Measurements from ENCODE around the gene LPIN3.

- TF ChIP-seq, protein P1, sequence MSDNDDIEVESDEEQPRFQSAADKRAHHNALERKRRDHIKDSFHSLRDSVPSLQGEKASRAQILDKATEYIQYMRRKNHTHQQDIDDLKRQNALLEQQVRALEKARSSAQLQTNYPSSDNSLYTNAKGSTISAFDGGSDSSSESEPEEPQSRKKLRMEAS (IDR thresholded peaks at IDR 0.05): no peak
- TF ChIP-seq YY1 (IDR thresholded peaks at IDR 0.05; ENCODE audit: low read depth) (no peak), NFIC (IDR thresholded peaks at IDR 0.05) (no peak), RAD21 (IDR thresholded peaks at IDR 0.05; ENCODE audit: low read depth) (no peak), TCF12 (IDR thresholded peaks at IDR 0.05; ENCODE audit: low read depth) (no peak)
- TF ChIP-seq, protein P2, sequence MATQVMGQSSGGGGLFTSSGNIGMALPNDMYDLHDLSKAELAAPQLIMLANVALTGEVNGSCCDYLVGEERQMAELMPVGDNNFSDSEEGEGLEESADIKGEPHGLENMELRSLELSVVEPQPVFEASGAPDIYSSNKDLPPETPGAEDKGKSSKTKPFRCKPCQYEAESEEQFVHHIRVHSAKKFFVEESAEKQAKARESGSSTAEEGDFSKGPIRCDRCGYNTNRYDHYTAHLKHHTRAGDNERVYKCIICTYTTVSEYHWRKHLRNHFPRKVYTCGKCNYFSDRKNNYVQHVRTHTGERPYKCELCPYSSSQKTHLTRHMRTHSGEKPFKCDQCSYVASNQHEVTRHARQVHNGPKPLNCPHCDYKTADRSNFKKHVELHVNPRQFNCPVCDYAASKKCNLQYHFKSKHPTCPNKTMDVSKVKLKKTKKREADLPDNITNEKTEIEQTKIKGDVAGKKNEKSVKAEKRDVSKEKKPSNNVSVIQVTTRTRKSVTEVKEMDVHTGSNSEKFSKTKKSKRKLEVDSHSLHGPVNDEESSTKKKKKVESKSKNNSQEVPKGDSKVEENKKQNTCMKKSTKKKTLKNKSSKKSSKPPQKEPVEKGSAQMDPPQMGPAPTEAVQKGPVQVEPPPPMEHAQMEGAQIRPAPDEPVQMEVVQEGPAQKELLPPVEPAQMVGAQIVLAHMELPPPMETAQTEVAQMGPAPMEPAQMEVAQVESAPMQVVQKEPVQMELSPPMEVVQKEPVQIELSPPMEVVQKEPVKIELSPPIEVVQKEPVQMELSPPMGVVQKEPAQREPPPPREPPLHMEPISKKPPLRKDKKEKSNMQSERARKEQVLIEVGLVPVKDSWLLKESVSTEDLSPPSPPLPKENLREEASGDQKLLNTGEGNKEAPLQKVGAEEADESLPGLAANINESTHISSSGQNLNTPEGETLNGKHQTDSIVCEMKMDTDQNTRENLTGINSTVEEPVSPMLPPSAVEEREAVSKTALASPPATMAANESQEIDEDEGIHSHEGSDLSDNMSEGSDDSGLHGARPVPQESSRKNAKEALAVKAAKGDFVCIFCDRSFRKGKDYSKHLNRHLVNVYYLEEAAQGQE (IDR thresholded peaks at IDR 0.05; ENCODE audit: low read depth): no peak
Measured at GRCh38 chr20:41398408-41398807, 57.8 kb downstream of the LPIN3 start.
